SJCRH30 (cell line): Measurements from ENCODE around the gene ARFGAP1. TPM values are rescaled to one million over a fixed set of nuclear protein-coding genes. Genes with fewer than 3 reads are reported as not detected.
A peak's percentile ranks its signal among the peaks of the same experiment; 100 is the strongest.

Experiments
- DNase-seq, 2 experiments: peaks; one replicate each; pipeline ENCODE4 v3.0.0-alpha.2; 2015 to 2020
- H3K27ac ChIP-seq: fragments of 250-450 bp; sonication (Bioruptor Pico); 2 replicates; pipeline ENCODE4 v1.5.1; 2020; ENCODE audit warnings: mild to moderate bottlenecking, moderate library complexity
- H3K27me3 ChIP-seq: fragments of 250-450 bp; sonication (Bioruptor Pico); 2 replicates; pipeline ENCODE4 v1.5.1; 2020; ENCODE audit warnings: mild to moderate bottlenecking, moderate library complexity
- H3K36me3 ChIP-seq: fragments of 250-450 bp; sonication (Bioruptor Pico); 2 replicates; pipeline ENCODE4 v1.5.1; 2020; ENCODE audit warnings: mild to moderate bottlenecking, moderate library complexity
- H3K4me1 ChIP-seq: fragments of 250-450 bp; sonication (Bioruptor Pico); 2 replicates; pipeline ENCODE4 v1.5.1; 2020; ENCODE audit warnings: mild to moderate bottlenecking, moderate library complexity
- H3K4me3 ChIP-seq: fragments of 250-450 bp; sonication (Bioruptor Pico); 2 replicates; pipeline ENCODE4 v1.5.1; 2020; ENCODE audit warnings: mild to moderate bottlenecking, moderate library complexity
- H3K9me3 ChIP-seq: fragments of 250-450 bp; sonication (Bioruptor Pico); replicated peaks from 2 replicates; pipeline ENCODE4 v1.5.1; 2020; ENCODE audit warnings: mild to moderate bottlenecking, moderate library complexity
- total RNA-seq: library from RNA; depleted of rRNA; stranded (reverse); fragments of >200 nt; shearing (Covaris generic); gene quantifications from 2 replicates; pipeline ENCODE4 v1.2.3, GENCODE V29; 2014

Gene ARFGAP1
- total RNA-seq, 1 experiment from 2014 or later = 96.8 TPM

- Histone ChIP-seq H3K4me1 (no peaks in the 10 kb centered on the region), H3K9me3 (no peaks in the 10 kb centered on the region), H3K36me3 (peaks cover 45% of the 10 kb centered on the region), H3K4me3 (no peak overlapping the region), H3K27me3 (no peaks in the 10 kb centered on the region), H3K27ac (no peak overlapping the region)
- no peak for DNase-seq
These were observed 13.3 kb downstream of the ARFGAP1 start for GRCh38 chr20:63285636-63286615.

- H3K4me1 ChIP-seq = no peaks in the 10 kb centered on the region
These were observed 14.4 kb downstream of the ARFGAP1 start for GRCh38 chr20:63286781-63287696.

GRCh38 chr20:63287697-63288580, 15.3 kb downstream of the ARFGAP1 start:
- H3K4me3 ChIP-seq = no peak overlapping the region
- H3K9me3 ChIP-seq = no peaks in the 10 kb centered on the region
- peaks cover 38% of the 10 kb centered on the region for H3K36me3 ChIP-seq
- no peak for DNase-seq
- H3K27me3 ChIP-seq = no peaks in the 10 kb centered on the region
- H3K4me1 ChIP-seq = no peaks in the 10 kb centered on the region
- no peak overlapping the region for H3K27ac ChIP-seq

More at GRCh38 chr20:63286781-63287696, 14.4 kb downstream of the ARFGAP1 start:
- Histone ChIP-seq H3K27me3 (no peaks in the 10 kb centered on the region), H3K36me3 (peaks cover 44% of the 10 kb centered on the region), H3K4me3 (no peak overlapping the region), H3K9me3 (no peaks in the 10 kb centered on the region), H3K27ac (no peak overlapping the region)
- no peak for DNase-seq

GRCh38 chr20:63288581-63289251, 16.1 kb downstream of the ARFGAP1 start:
- Histone ChIP-seq H3K9me3 (no peaks in the 10 kb centered on the region), H3K36me3 (peaks cover 31% of the 10 kb centered on the region), H3K4me3 (no peak overlapping the region), H3K4me1 (no peaks in the 10 kb centered on the region), H3K27ac (no peak overlapping the region), H3K27me3 (no peaks in the 10 kb centered on the region)
- no peak for DNase-seq

GRCh38 chr20:63289311-63290135, 16.9 kb downstream of the ARFGAP1 start:
- no peaks in the 10 kb centered on the region for H3K4me1 ChIP-seq
- no peaks in the 10 kb centered on the region for H3K27me3 ChIP-seq
- peaks cover 31% of the 10 kb centered on the region for H3K36me3 ChIP-seq
- no peaks in the 10 kb centered on the region for H3K9me3 ChIP-seq
- DNase-seq = no peak
- H3K4me3 ChIP-seq = no peak overlapping the region
- H3K27ac ChIP-seq = no peak overlapping the region

- no peak for DNase-seq
- no peaks in the 10 kb centered on the region; the same call in 1 of the 2 replicates for H3K27me3 ChIP-seq
- no peak overlapping the region for H3K27ac ChIP-seq
- H3K4me1 ChIP-seq = no peaks in the 10 kb centered on the region
- H3K9me3 ChIP-seq = no peaks in the 10 kb centered on the region
- H3K4me3 ChIP-seq = no peak overlapping the region
- peaks cover 27% of the 10 kb centered on the region for H3K36me3 ChIP-seq
These were observed 17.6 kb downstream of the ARFGAP1 start for GRCh38 chr20:63290136-63290676.

- peaks cover 5% of the 10 kb centered on the region for H3K27me3 ChIP-seq
- peak; percentile 64 to 74 for DNase-seq
- H3K36me3 ChIP-seq = peaks cover 20% of the 10 kb centered on the region
- H3K27ac ChIP-seq = no peak overlapping the region
- no peaks in the 10 kb centered on the region for H3K9me3 ChIP-seq
- no peak overlapping the region for H3K4me3 ChIP-seq
- no peaks in the 10 kb centered on the region for H3K4me1 ChIP-seq
These were observed 18.3 kb downstream of the ARFGAP1 start for GRCh38 chr20:63290677-63291472.

- Histone ChIP-seq H3K4me3 (no peak overlapping the region), H3K27ac (no peak overlapping the region), H3K36me3 (peaks cover 19% of the 10 kb centered on the region), H3K9me3 (no peaks in the 10 kb centered on the region), H3K27me3 (peaks cover 7% of the 10 kb centered on the region), H3K4me1 (no peaks in the 10 kb centered on the region)
- no peak for DNase-seq
These were observed 19.2 kb downstream of the ARFGAP1 start for GRCh38 chr20:63291811-63292210.

- peaks cover 7% of the 10 kb centered on the region for H3K27me3 ChIP-seq
- DNase-seq = peak in 1 of 2 experiments; percentile 59
These were observed 19.7 kb downstream of the ARFGAP1 start for GRCh38 chr20:63292292-63292701.

GRCh38 chr20:63292904-63293303, 20.3 kb downstream of the ARFGAP1 start, which contains the start of gene COL20A1:
COL20A1 (plus strand) TSS chr20:63293186; CDS start chr20:63295108, 1,922 bp downstream.
- Histone ChIP-seq H3K4me1 (no peaks in the 10 kb centered on the region), H3K27me3 (peaks cover 7% of the 10 kb centered on the region), H3K27ac (no peak within 1 kb of the TSS)

More at GRCh38 chr20:63292292-63292701, 19.7 kb downstream of the ARFGAP1 start:
- no peaks in the 10 kb centered on the region for H3K9me3 ChIP-seq
- H3K4me3 ChIP-seq = no peak overlapping the region
- H3K4me1 ChIP-seq = no peaks in the 10 kb centered on the region
- H3K27ac ChIP-seq = no peak overlapping the region
- H3K36me3 ChIP-seq = peaks cover 19% of the 10 kb centered on the region

GRCh38 chr20:63293456-63293855, 20.8 kb downstream of the ARFGAP1 start:
- H3K27me3 ChIP-seq = peaks cover 7% of the 10 kb centered on the region
- no peak for DNase-seq
- no peaks in the 10 kb centered on the region for H3K9me3 ChIP-seq
- H3K36me3 ChIP-seq = peaks cover 9% of the 10 kb centered on the region
- no peaks in the 10 kb centered on the region for H3K4me1 ChIP-seq
- no peak overlapping the region for H3K27ac ChIP-seq
- no peak overlapping the region for H3K4me3 ChIP-seq

More at GRCh38 chr20:63292904-63293303, 20.3 kb downstream of the ARFGAP1 start, which contains the start of gene COL20A1:
- H3K36me3 ChIP-seq = peaks cover 14% of the 10 kb centered on the region
- no peak for DNase-seq
- H3K4me3 ChIP-seq = no peak within 1 kb of the TSS
- H3K9me3 ChIP-seq = no peaks in the 10 kb centered on the region
